OCI-LY1 (cell line): Measurements from ENCODE around the gene SAMD5.

ENCODE experiments used
- EZH2 ChIP-seq: fragments of 200-600 bp; sonication (generic), shearing (Covaris generic); IDR thresholded peaks from 2 replicates; pipeline ENCODE4 v1.8.0; 2017; ENCODE audit warnings: borderline replicate concordance, mixed run types, mild to moderate bottlenecking, antibody characterized with exemption, low read length, moderate library complexity, mixed read lengths
- TF ChIP-seq, protein P1 (sequence below): fragments of 200-600 bp; sonication (generic), shearing (Covaris generic); IDR thresholded peaks from 2 replicates; pipeline ENCODE4 v1.5.1; 2017; ENCODE audit warnings: mild to moderate bottlenecking, antibody characterized with exemption, low read length, moderate library complexity, mixed read lengths

DNA sequence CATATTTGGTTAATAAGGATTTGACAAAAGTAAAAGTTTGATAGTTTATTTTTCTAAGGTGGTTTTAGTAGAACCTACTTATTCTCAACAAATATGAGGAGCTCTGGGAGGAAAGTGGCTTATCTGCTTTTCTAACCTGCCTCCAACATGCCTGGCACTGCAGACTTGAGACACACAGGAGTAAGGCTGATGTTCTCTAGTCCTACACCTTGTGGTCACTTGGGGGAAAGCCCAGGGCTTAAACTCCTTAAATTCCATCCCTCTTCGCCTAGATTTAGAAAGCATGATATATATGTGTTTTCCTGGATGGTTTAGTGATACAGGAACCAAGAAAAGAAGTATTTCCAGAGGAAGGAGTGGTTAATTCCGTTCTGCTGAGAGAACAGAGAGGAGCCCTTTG is 39.9 kb upstream of the SAMD5 start:
- TF ChIP-seq, protein P1, sequence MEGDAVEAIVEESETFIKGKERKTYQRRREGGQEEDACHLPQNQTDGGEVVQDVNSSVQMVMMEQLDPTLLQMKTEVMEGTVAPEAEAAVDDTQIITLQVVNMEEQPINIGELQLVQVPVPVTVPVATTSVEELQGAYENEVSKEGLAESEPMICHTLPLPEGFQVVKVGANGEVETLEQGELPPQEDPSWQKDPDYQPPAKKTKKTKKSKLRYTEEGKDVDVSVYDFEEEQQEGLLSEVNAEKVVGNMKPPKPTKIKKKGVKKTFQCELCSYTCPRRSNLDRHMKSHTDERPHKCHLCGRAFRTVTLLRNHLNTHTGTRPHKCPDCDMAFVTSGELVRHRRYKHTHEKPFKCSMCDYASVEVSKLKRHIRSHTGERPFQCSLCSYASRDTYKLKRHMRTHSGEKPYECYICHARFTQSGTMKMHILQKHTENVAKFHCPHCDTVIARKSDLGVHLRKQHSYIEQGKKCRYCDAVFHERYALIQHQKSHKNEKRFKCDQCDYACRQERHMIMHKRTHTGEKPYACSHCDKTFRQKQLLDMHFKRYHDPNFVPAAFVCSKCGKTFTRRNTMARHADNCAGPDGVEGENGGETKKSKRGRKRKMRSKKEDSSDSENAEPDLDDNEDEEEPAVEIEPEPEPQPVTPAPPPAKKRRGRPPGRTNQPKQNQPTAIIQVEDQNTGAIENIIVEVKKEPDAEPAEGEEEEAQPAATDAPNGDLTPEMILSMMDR, result no peak
- TF ChIP-seq EZH2, result no peak
